Hepatocyte (in vitro differentiated cells): Measurements from ENCODE around the gene DYNC2LI1. TPM values are rescaled to one million over a fixed set of nuclear protein-coding genes. Genes with fewer than 3 reads are reported as not detected.

Source experiments
- DNase-seq: peaks from one replicate; pipeline ENCODE4 v3.0.0-alpha.2; 2016; ENCODE audit warnings: low spot score
- H2AFZ ChIP-seq: fragments of 200-600 bp; sonication (generic); 2 replicates; pipeline ENCODE4 v1.6.0; 2016; ENCODE audit warnings: antibody characterized with exemption, mild to moderate bottlenecking
- H3K27ac ChIP-seq: fragments of 200-600 bp; sonication (generic); 2 replicates; pipeline ENCODE4 v1.5.1; 2016; ENCODE audit warnings: mild to moderate bottlenecking
- H3K27me3 ChIP-seq: fragments of 200-600 bp; sonication (generic); 2 replicates; pipeline ENCODE4 v1.6.1; 2016
- H3K36me3 ChIP-seq: fragments of 200-600 bp; sonication (generic); replicated peaks from 2 replicates; pipeline ENCODE4 v1.5.1; 2016; ENCODE audit warnings: low read depth; ENCODE audit not compliant: insufficient read depth
- H3K4me1 ChIP-seq: fragments of 200-600 bp; sonication (generic); 2 replicates; pipeline ENCODE4 v1.5.1; 2016; ENCODE audit warnings: mild to moderate bottlenecking, moderate library complexity; ENCODE audit not compliant: insufficient read depth
- H3K4me2 ChIP-seq: fragments of 200-600 bp; sonication (generic); 2 replicates; pipeline ENCODE4 v1.6.0; 2016
- H3K4me3 ChIP-seq: fragments of 200-600 bp; sonication (generic); 2 replicates; pipeline ENCODE4 v1.5.1; 2016; ENCODE audit warnings: mild to moderate bottlenecking
- H3K79me2 ChIP-seq: fragments of 200-600 bp; sonication (generic); 2 replicates; pipeline ENCODE4 v1.6.0; 2017; ENCODE audit warnings: mild to moderate bottlenecking
- H3K9me2 ChIP-seq: fragments of 200-600 bp; sonication (generic); replicated peaks from 2 replicates; pipeline ENCODE4 v1.6.0; 2017; ENCODE audit warnings: mild to moderate bottlenecking; ENCODE audit not compliant: insufficient read depth
- H3K9me3 ChIP-seq: fragments of 200-600 bp; sonication (generic); 2 replicates; pipeline ENCODE4 v1.5.1; 2016; ENCODE audit warnings: low read depth, mild to moderate bottlenecking
- H4K20me1 ChIP-seq: fragments of 200-600 bp; sonication (generic); 2 replicates; pipeline ENCODE4 v1.6.0; 2016; ENCODE audit warnings: mild to moderate bottlenecking; ENCODE audit not compliant: insufficient read depth, poor library complexity, severe bottlenecking
- CTCF ChIP-seq: fragments of 200-600 bp; sonication (generic); IDR thresholded peaks from 2 replicates; pipeline ENCODE4 v1.5.1; 2016; ENCODE audit warnings: antibody characterized with exemption, mild to moderate bottlenecking; ENCODE audit not compliant: poor library complexity
- EZH2 ChIP-seq: fragments of 200-600 bp; sonication (generic); IDR thresholded peaks from 2 replicates; pipeline ENCODE4 v1.6.1; 2016; ENCODE audit warnings: antibody characterized with exemption, mild to moderate bottlenecking, borderline replicate concordance
- EZH2phosphoT487 ChIP-seq: fragments of 200-600 bp; sonication (generic); IDR thresholded peaks from one replicate; pipeline ENCODE4 v1.6.1; 2018; ENCODE audit warnings: antibody characterized with exemption, mild to moderate bottlenecking, low read depth, moderate library complexity; ENCODE audit not compliant: unreplicated experiment, severe bottlenecking
- WGBS: methylation state at CpG from one replicate; pipeline ENCODE4 v1.1.6; 2016; ENCODE audit warnings: low lambda C conversion rate; ENCODE audit errors: missing lambda C conversion rate; 5-methylcytosine and 5-hydroxymethylcytosine counted together
- polyA plus RNA-seq: library from polyadenylated mRNA; unstranded; fragments of >200 nt; fragmentation: Nextera tagmentation; extraction: Ambion mirVana; gene quantifications from 2 replicates; pipeline ENCODE4 v1.2.1, GENCODE V29; 2016
- total RNA-seq: library from RNA; depleted of rRNA; stranded (reverse); fragments of >200 nt; gene quantifications from 2 replicates; pipeline ENCODE4 v1.2.3, GENCODE V29; 2014

The DYNC2LI1 gene
- total and polyA plus RNA-seq, 2 experiments from 2014 or later = 22.7 to 40.4 TPM

- 70% methylated on average over 8 of the region's 8 CpGs for WGBS
- no peak overlapping the region for H2AFZ ChIP-seq
- peak; percentile 30 for DNase-seq
- TF ChIP-seq EZH2 = no peak
- TF ChIP-seq EZH2phosphoT487 = no peak
- TF ChIP-seq CTCF = no peak
- H3K4me2 ChIP-seq = no peak overlapping the region
- H3K9me3 ChIP-seq = no peaks in the 10 kb centered on the region
- H3K4me3 ChIP-seq = no peak overlapping the region
- H3K9me2 ChIP-seq = no peaks in the 10 kb centered on the region
- no peaks in the 10 kb centered on the region for H4K20me1 ChIP-seq
- no peaks in the 10 kb centered on the region for H3K79me2 ChIP-seq
- H3K4me1 ChIP-seq = no peaks in the 10 kb centered on the region
- no peak overlapping the region for H3K27ac ChIP-seq
- H3K27me3 ChIP-seq = no peaks in the 10 kb centered on the region
- no peaks in the 10 kb centered on the region for H3K36me3 ChIP-seq
Measured at GRCh38 chr2:43737097-43737854, 36.6 kb upstream of the DYNC2LI1 start.

- no peaks in the 10 kb centered on the region for H3K79me2 ChIP-seq
- no peak for DNase-seq
- no peaks in the 10 kb centered on the region for H3K4me1 ChIP-seq
- no peaks in the 10 kb centered on the region for H3K27me3 ChIP-seq
- WGBS = 84% methylated on average over 2 of the region's 2 CpGs
- no peaks in the 10 kb centered on the region for H3K9me3 ChIP-seq
- H3K27ac ChIP-seq = no peak overlapping the region
- no peaks in the 10 kb centered on the region for H3K36me3 ChIP-seq
- no peaks in the 10 kb centered on the region for H4K20me1 ChIP-seq
- H3K4me2 ChIP-seq = no peak overlapping the region
- no peaks in the 10 kb centered on the region for H3K9me2 ChIP-seq
- no peak overlapping the region for H2AFZ ChIP-seq
- TF ChIP-seq CTCF (no peak), EZH2phosphoT487 (no peak), EZH2 (no peak)
- H3K4me3 ChIP-seq = no peak overlapping the region
Measured at GRCh38 chr2:43737855-43738254, 36.0 kb upstream of the DYNC2LI1 start.

GRCh38 chr2:43738257-43738656 is 35.6 kb upstream of the DYNC2LI1 start:
- no peaks in the 10 kb centered on the region for H3K27me3 ChIP-seq
- H3K9me3 ChIP-seq = no peaks in the 10 kb centered on the region
- no peak overlapping the region for H3K4me3 ChIP-seq
- no peaks in the 10 kb centered on the region for H3K79me2 ChIP-seq
- H3K9me2 ChIP-seq = no peaks in the 10 kb centered on the region
- DNase-seq = no peak
- TF ChIP-seq EZH2phosphoT487 (no peak), EZH2 (no peak), CTCF (no peak)
- H4K20me1 ChIP-seq = no peaks in the 10 kb centered on the region
- H3K4me1 ChIP-seq = no peaks in the 10 kb centered on the region
- no peak overlapping the region for H2AFZ ChIP-seq
- no peak overlapping the region for H3K4me2 ChIP-seq
- H3K36me3 ChIP-seq = no peaks in the 10 kb centered on the region
- no peak overlapping the region for H3K27ac ChIP-seq
- WGBS = 83% methylated on average over 2 of the region's 2 CpGs

GRCh38 chr2:43743706-43744105 is 30.1 kb upstream of the DYNC2LI1 start:
- WGBS = 85% methylated on average over 5 of the region's 5 CpGs
- Histone ChIP-seq H3K4me3 (no peak overlapping the region), H3K27me3 (no peaks in the 10 kb centered on the region), H3K4me2 (no peak overlapping the region), H3K9me2 (no peaks in the 10 kb centered on the region), H4K20me1 (no peaks in the 10 kb centered on the region), H3K9me3 (no peaks in the 10 kb centered on the region), H3K36me3 (no peaks in the 10 kb centered on the region), H3K4me1 (peaks cover 8% of the 10 kb centered on the region), H3K27ac (no peak overlapping the region), H3K79me2 (no peaks in the 10 kb centered on the region), H2AFZ (no peak overlapping the region)
- TF ChIP-seq EZH2 = no peak
- no peak for DNase-seq
